Measurements from ENCODE around the gene SNAPC2. TPM values are rescaled to one million over a fixed set of nuclear protein-coding genes. Genes with fewer than 3 reads are reported as not detected.

Gene SNAPC2
- total and polyA plus RNA-seq, 4 donors, result 7.6 to 32.1 (median 21.1) TPM

GRCh38 chr19:7883105-7883504 lies 37.0 kb upstream of the SNAPC2 start:
- Histone ChIP-seq H3K36me3 (ENCODE audit: control insufficient read depth in 4 of 4, insufficient read depth in 4 of 4, low read length in 4 of 4) (no peaks in the 10 kb centered on the region), H3K9ac (ENCODE audit: insufficient read depth in 1 of 2, low read length in 2 of 2) (no peak overlapping the region), H3K4me1 (ENCODE audit: control insufficient read depth in 5 of 5, insufficient read depth in 5 of 5, low read length in 5 of 5) (no peaks in the 10 kb centered on the region), H3K4me3 (no peak overlapping the region), H3K9me3 (ENCODE audit: control insufficient read depth in 4 of 4, insufficient read depth in 3 of 4, low read length in 3 of 4) (peaks cover 0 to 2% (median 0%) of the 10 kb centered on the region in 4 donors), H3K27me3 (ENCODE audit: control insufficient read depth in 3 of 3, insufficient read depth in 3 of 3, low read length in 2 of 3) (no peaks in the 10 kb centered on the region), H3K27ac (ENCODE audit: low read depth in 1 of 2, low read length in 1 of 2) (no peak overlapping the region)
- TF ChIP-seq CTCF (IDR thresholded peaks at IDR 0.05; ENCODE audit: control extremely low read depth, extremely low read depth), result no peak
- DNase-seq (no peak), ATAC-seq (ENCODE audit: insufficient read depth, low FRiP score) (no peak)
- 83 to 90% methylated on average over 4 of the region's 4 CpGs for WGBS, 2 donors

GRCh38 chr19:7883796-7884570 lies 36.2 kb upstream of the SNAPC2 start:
- H3K4me1 ChIP-seq (ENCODE audit: control insufficient read depth in 5 of 5, insufficient read depth in 5 of 5, low read length in 5 of 5), result no peaks in the 10 kb centered on the region
- H3K27ac ChIP-seq (ENCODE audit: low read depth in 1 of 2, low read length in 1 of 2), result no peak overlapping the region
- no peak overlapping the region for H3K9ac ChIP-seq (ENCODE audit: insufficient read depth in 1 of 2, low read length in 2 of 2)
- DNase-seq, result no peak
- H3K4me3 ChIP-seq, result no peak overlapping the region
- no peak for TF ChIP-seq CTCF (IDR thresholded peaks at IDR 0.05; ENCODE audit: control extremely low read depth, extremely low read depth)
- no peaks in the 10 kb centered on the region for H3K27me3 ChIP-seq (ENCODE audit: control insufficient read depth in 3 of 3, insufficient read depth in 3 of 3, low read length in 2 of 3)
- 67 to 73% methylated on average over 2 of the region's 2 CpGs for WGBS, 2 donors
- ATAC-seq (ENCODE audit: insufficient read depth, low FRiP score), result no peak
- no peaks in the 10 kb centered on the region for H3K36me3 ChIP-seq (ENCODE audit: control insufficient read depth in 4 of 4, insufficient read depth in 4 of 4, low read length in 4 of 4)
- H3K9me3 ChIP-seq (ENCODE audit: control insufficient read depth in 4 of 4, insufficient read depth in 3 of 4, low read length in 3 of 4), result peaks cover 0 to 2% (median 0%) of the 10 kb centered on the region in 4 donors

GRCh38 chr19:7885818-7886217 lies 34.3 kb upstream of the SNAPC2 start:
- WGBS, 2 donors, result 87 to 91% methylated on average over 8 of the region's 8 CpGs
- Histone ChIP-seq H3K27ac (ENCODE audit: low read depth in 1 of 2, low read length in 1 of 2) (no peak overlapping the region), H3K4me1 (ENCODE audit: control insufficient read depth in 5 of 5, insufficient read depth in 5 of 5, low read length in 5 of 5) (no peaks in the 10 kb centered on the region), H3K9me3 (ENCODE audit: control insufficient read depth in 4 of 4, insufficient read depth in 3 of 4, low read length in 3 of 4) (peaks cover 0 to 2% (median 0%) of the 10 kb centered on the region in 4 donors), H3K36me3 (ENCODE audit: control insufficient read depth in 4 of 4, insufficient read depth in 4 of 4, low read length in 4 of 4) (no peaks in the 10 kb centered on the region), H3K4me3 (no peak overlapping the region), H3K27me3 (ENCODE audit: control insufficient read depth in 3 of 3, insufficient read depth in 3 of 3, low read length in 2 of 3) (no peaks in the 10 kb centered on the region), H3K9ac (ENCODE audit: insufficient read depth in 1 of 2, low read length in 2 of 2) (no peak overlapping the region)
- TF ChIP-seq CTCF (IDR thresholded peaks at IDR 0.05; ENCODE audit: control extremely low read depth, extremely low read depth), result no peak
- ATAC-seq (ENCODE audit: insufficient read depth, low FRiP score), result no peak
- no peak for DNase-seq

Data from lung (tissue), 12 donors.